ENCODE results near the gene EZR. TPM values are rescaled to one million over a fixed set of nuclear protein-coding genes. Genes with fewer than 3 reads are reported as not detected.

Gene EZR
- total and polyA plus RNA-seq, 4 experiments from 2014 or later, result 260 to 277 (median 266) TPM

- no peak overlapping the region for H3K27ac ChIP-seq (ENCODE audit: low read depth, low read length)
- H3K36me3 Mint-ChIP-seq, result peaks cover 18 to 36% of the 10 kb centered on the region in 2 donors
- DNase-seq, result no peak
- H3K27ac Mint-ChIP-seq, result peak overlapping the region in 6 of 7 donors; percentile 55 to 96 (median 84)
- peaks cover 0 to 1% (median 0%) of the 10 kb centered on the region in 8 donors for H3K9me3 Mint-ChIP-seq
- no peaks in the 10 kb centered on the region for H3K27me3 Mint-ChIP-seq
- H3K27me3 ChIP-seq (ENCODE audit: insufficient read depth, low read length), result no peaks in the 10 kb centered on the region
- H3K9me3 ChIP-seq (ENCODE audit: control insufficient read depth in 1 of 2, low read length in 2 of 2), result no peaks in the 10 kb centered on the region
- H3K4me3 Mint-ChIP-seq, result peak overlapping the region in 7 of 8 donors; percentile 12 to 71 (median 59)
- ChIA-PET CTCF (ENCODE audit: partially characterized antibody) (interaction anchor here (2.5 to 2.8 kb wide), 2 partner anchors 10 to 12 kb away, joined by 6 to 9 read pairs; no protein-coding TSS in a partner anchor), POLR2A (ENCODE audit: partially characterized antibody) (interaction anchor here (1.1 to 10.6 kb wide), 6 partner anchors 9 to 70 kb away, joined by 3 to 119 read pairs (median 6); partner anchors contain the start of gene EZR)
- H3K36me3 ChIP-seq (ENCODE audit: insufficient read depth, low read length), result no peaks in the 10 kb centered on the region
- H3K4me3 ChIP-seq (ENCODE audit: low read length in 2 of 2), result no peak overlapping the region
- intact Hi-C loops (cut with micrococcal nuclease), result loop anchor here (10.0 kb wide), 1 partner anchor 336 kb away; no protein-coding TSS in a partner anchor
- peaks cover 96% of the 10 kb centered on the region for H3K4me1 ChIP-seq (ENCODE audit: insufficient read depth, low read length)
- peaks cover 68 to 96% (median 83%) of the 10 kb centered on the region in 4 donors for H3K4me1 Mint-ChIP-seq
Measured at GRCh38 chr6:158799051-158799792, 19.9 kb downstream of the EZR start.

DNA sequence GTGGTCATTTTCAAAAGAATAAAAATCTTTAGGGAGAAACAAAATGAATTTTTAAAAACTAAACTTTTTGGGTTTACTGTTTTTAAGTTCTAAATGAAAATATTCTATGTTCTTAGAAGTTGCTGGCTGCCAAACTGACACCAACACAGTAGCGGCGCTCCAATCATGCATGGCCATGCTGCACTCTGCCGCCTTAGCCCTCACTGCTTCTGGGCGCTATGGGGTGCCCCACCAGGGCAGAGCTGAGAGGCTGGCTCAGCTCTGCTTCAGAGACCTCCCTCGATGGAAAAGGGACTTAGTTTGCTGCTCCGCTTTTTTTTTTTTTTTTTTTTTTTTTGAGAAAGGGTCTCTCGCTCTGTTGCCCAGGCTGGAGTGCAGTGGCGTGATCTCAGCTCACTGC, 20.9 kb downstream of the EZR start:
- Histone ChIP-seq H3K4me3 (ENCODE audit: low read length in 2 of 2) (no peak overlapping the region), H3K27ac (ENCODE audit: low read depth, low read length) (no peak overlapping the region), H3K9me3 (ENCODE audit: control insufficient read depth in 1 of 2, low read length in 2 of 2) (no peaks in the 10 kb centered on the region), H3K27me3 (ENCODE audit: insufficient read depth, low read length) (no peaks in the 10 kb centered on the region), H3K4me1 (ENCODE audit: insufficient read depth, low read length) (peaks cover 98% of the 10 kb centered on the region), H3K36me3 (ENCODE audit: insufficient read depth, low read length) (no peaks in the 10 kb centered on the region)
- intact Hi-C loops (cut with micrococcal nuclease), result loop anchor here (10.0 kb wide), 1 partner anchor 336 kb away; no protein-coding TSS in a partner anchor
- CTCF ChIA-PET (ENCODE audit: partially characterized antibody), result interaction anchor here (0.6 to 2.8 kb wide), 3 partner anchors 9 to 175 kb away, joined by 3 to 9 read pairs (median 3); no protein-coding TSS in a partner anchor
- Mint-ChIP-seq H3K4me1 (peaks cover 67 to 96% (median 84%) of the 10 kb centered on the region in 4 donors), H3K9me3 (peaks cover 0 to 1% (median 0%) of the 10 kb centered on the region in 8 donors), H3K36me3 (peaks cover 18 to 37% of the 10 kb centered on the region in 2 donors), H3K27ac (peak overlapping the region in 5 of 7 donors; percentile 36 to 96 (median 68)), H3K27me3 (no peaks in the 10 kb centered on the region), H3K4me3 (peak overlapping the region in 4 of 8 donors; percentile 34 to 73 (median 36))
- POLR2A ChIA-PET (ENCODE audit: partially characterized antibody), result interaction anchor here (0.6 to 10.6 kb wide), 7 partner anchors 9 to 71 kb away, joined by 3 to 119 read pairs (median 5); partner anchors contain the start of gene EZR
- DNase-seq, result no peak

DNA sequence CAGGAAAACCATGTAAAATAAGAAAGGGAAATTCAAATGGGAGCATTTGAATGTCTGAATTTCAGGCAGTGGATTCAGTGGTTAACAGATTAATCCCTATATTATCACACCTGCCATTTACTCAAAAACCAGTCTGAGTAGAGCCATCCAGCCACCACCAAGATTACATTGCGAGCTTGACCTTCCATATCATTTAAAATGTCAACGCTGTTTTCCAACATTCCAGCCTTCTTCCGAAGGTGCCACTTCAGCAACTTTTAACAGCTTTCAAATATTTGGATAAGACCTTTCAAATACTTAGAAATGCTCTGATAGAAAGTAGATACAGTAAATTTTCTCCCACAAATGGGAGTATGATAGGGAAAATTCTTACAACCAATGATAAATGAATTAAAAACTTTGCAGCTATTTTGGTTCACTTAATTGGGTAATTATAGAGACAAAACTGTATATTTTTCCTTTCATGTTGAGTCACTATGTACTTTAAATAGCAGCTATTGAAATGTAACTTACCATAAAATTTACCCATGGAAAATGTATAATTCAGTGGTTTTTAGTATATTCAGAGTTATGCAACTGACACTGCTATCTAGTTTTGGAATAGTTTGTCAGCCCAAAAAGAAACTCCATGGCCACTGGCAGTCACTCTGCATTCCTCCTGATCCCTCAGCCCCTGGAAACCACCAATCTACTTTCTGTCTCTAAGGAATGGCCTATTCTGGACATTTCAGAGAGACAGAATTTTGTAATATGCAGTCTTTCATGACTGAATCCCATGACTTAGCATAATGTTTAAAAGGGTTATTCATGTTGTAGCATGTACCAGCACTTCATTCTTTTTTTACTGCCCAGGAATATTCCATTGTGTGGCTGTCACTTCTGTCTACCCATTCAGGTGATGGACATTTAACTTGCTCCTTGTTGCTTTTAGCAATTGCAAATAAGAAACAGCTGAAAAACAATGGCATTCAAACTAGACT, 21.5 kb downstream of the EZR start:
- Histone ChIP-seq H3K27ac (ENCODE audit: low read depth, low read length) (no peak overlapping the region), H3K4me1 (ENCODE audit: insufficient read depth, low read length) (peaks cover 98% of the 10 kb centered on the region), H3K9me3 (ENCODE audit: control insufficient read depth in 1 of 2, low read length in 2 of 2) (no peaks in the 10 kb centered on the region), H3K36me3 (ENCODE audit: insufficient read depth, low read length) (no peaks in the 10 kb centered on the region), H3K4me3 (ENCODE audit: low read length in 2 of 2) (no peak overlapping the region), H3K27me3 (ENCODE audit: insufficient read depth, low read length) (no peaks in the 10 kb centered on the region)
- DNase-seq, result no peak
- peaks cover 67 to 96% (median 84%) of the 10 kb centered on the region in 4 donors for H3K4me1 Mint-ChIP-seq
- ChIA-PET CTCF (ENCODE audit: partially characterized antibody) (interaction anchor here (0.6 to 2.8 kb wide), 3 partner anchors 8 to 176 kb away, joined by 3 to 9 read pairs (median 3); no protein-coding TSS in a partner anchor), POLR2A (ENCODE audit: partially characterized antibody) (interaction anchor here (0.6 to 10.6 kb wide), 8 partner anchors 8 to 72 kb away, joined by 3 to 119 read pairs (median 6); partner anchors contain the start of gene EZR)
- H3K9me3 Mint-ChIP-seq, result peaks cover 0 to 1% (median 0%) of the 10 kb centered on the region in 8 donors
- peaks cover 18 to 40% of the 10 kb centered on the region in 2 donors for H3K36me3 Mint-ChIP-seq
- peak overlapping the region; percentile 22 to 96 (median 49) for H3K27ac Mint-ChIP-seq
- intact Hi-C loops (cut with micrococcal nuclease), result loop anchor here (10.0 kb wide), 1 partner anchor 337 kb away; no protein-coding TSS in a partner anchor
- H3K27me3 Mint-ChIP-seq, result no peaks in the 10 kb centered on the region
- H3K4me3 Mint-ChIP-seq, result peak overlapping the region in 5 of 8 donors; percentile 5 to 73 (median 39)

- peaks cover 13 to 33% of the 10 kb centered on the region in 2 donors for H3K36me3 Mint-ChIP-seq
- H3K9me3 ChIP-seq (ENCODE audit: control insufficient read depth in 1 of 2, low read length in 2 of 2), result no peaks in the 10 kb centered on the region
- ChIA-PET POLR2A (ENCODE audit: partially characterized antibody) (interaction anchor here (1.6 to 10.6 kb wide), 3 partner anchors 12 to 72 kb away, joined by 7 to 119 read pairs (median 47); no protein-coding TSS in a partner anchor), CTCF (ENCODE audit: partially characterized antibody) (interaction anchor here (0.6 to 9.1 kb wide), 4 partner anchors 12 to 176 kb away, joined by 3 to 108 read pairs (median 4); no protein-coding TSS in a partner anchor)
- intact Hi-C loops (cut with micrococcal nuclease), result loop anchor here (10.0 kb wide), 1 partner anchor 338 kb away; no protein-coding TSS in a partner anchor
- no peaks in the 10 kb centered on the region for H3K27me3 Mint-ChIP-seq
- H3K36me3 ChIP-seq (ENCODE audit: insufficient read depth, low read length), result no peaks in the 10 kb centered on the region
- no peak overlapping the region for H3K4me3 ChIP-seq (ENCODE audit: low read length in 2 of 2)
- H3K9me3 Mint-ChIP-seq, result peaks cover 0 to 1% (median 0%) of the 10 kb centered on the region in 8 donors
- peaks cover 61 to 90% (median 79%) of the 10 kb centered on the region in 4 donors for H3K4me1 Mint-ChIP-seq
- H3K27me3 ChIP-seq (ENCODE audit: insufficient read depth, low read length), result no peaks in the 10 kb centered on the region
- H3K27ac Mint-ChIP-seq, result peak overlapping the region; percentile 51 to 96 (median 82)
- peak overlapping the region in 6 of 8 donors; percentile 5 to 73 (median 57) for H3K4me3 Mint-ChIP-seq
- peaks cover 98% of the 10 kb centered on the region for H3K4me1 ChIP-seq (ENCODE audit: insufficient read depth, low read length)
- peak overlapping the region; percentile 20 for H3K27ac ChIP-seq (ENCODE audit: low read depth, low read length)
- DNase-seq, result no peak
Measured at GRCh38 chr6:158796353-158796752, 22.8 kb downstream of the EZR start.

GRCh38 chr6:158795516-158795915, 23.7 kb downstream of the EZR start:
- H3K4me1 ChIP-seq (ENCODE audit: insufficient read depth, low read length), result peaks cover 98% of the 10 kb centered on the region
- Mint-ChIP-seq H3K36me3 (peaks cover 13 to 37% of the 10 kb centered on the region in 2 donors), H3K4me1 (peaks cover 65 to 92% (median 80%) of the 10 kb centered on the region in 4 donors), H3K4me3 (peak overlapping the region in 6 of 8 donors; percentile 8 to 70 (median 49)), H3K27ac (peak overlapping the region; percentile 46 to 96 (median 75)), H3K9me3 (peaks cover 0 to 1% (median 0%) of the 10 kb centered on the region in 8 donors), H3K27me3 (no peaks in the 10 kb centered on the region)
- POLR2A ChIA-PET (ENCODE audit: partially characterized antibody), result interaction anchor here (1.0 to 10.6 kb wide), 6 partner anchors 8 to 116 kb away, joined by 3 to 119 read pairs (median 6); no protein-coding TSS in a partner anchor
- CTCF ChIA-PET (ENCODE audit: partially characterized antibody), result interaction anchor here (0.7 to 9.1 kb wide), 6 partner anchors 13 to 177 kb away, joined by 3 to 108 read pairs (median 4); no protein-coding TSS in a partner anchor
- H3K4me3 ChIP-seq (ENCODE audit: low read length in 2 of 2), result no peak overlapping the region
- no peak for DNase-seq
- no peaks in the 10 kb centered on the region for H3K36me3 ChIP-seq (ENCODE audit: insufficient read depth, low read length)
- H3K27ac ChIP-seq (ENCODE audit: low read depth, low read length), result peak overlapping the region; percentile 20
- H3K9me3 ChIP-seq (ENCODE audit: control insufficient read depth in 1 of 2, low read length in 2 of 2), result no peaks in the 10 kb centered on the region
- intact Hi-C loops (cut with micrococcal nuclease), result loop anchor here (10.0 kb wide), 1 partner anchor 339 kb away; no protein-coding TSS in a partner anchor
- H3K27me3 ChIP-seq (ENCODE audit: insufficient read depth, low read length), result no peaks in the 10 kb centered on the region

GRCh38 chr6:158793432-158793831, 25.7 kb downstream of the EZR start:
- H3K4me3 Mint-ChIP-seq, result peak overlapping the region in 4 of 8 donors; percentile 19 to 67 (median 36)
- Histone ChIP-seq H3K9me3 (ENCODE audit: control insufficient read depth in 1 of 2, low read length in 2 of 2) (no peaks in the 10 kb centered on the region), H3K4me1 (ENCODE audit: insufficient read depth, low read length) (peaks cover 97% of the 10 kb centered on the region), H3K27ac (ENCODE audit: low read depth, low read length) (no peak overlapping the region), H3K27me3 (ENCODE audit: insufficient read depth, low read length) (no peaks in the 10 kb centered on the region), H3K4me3 (ENCODE audit: low read length in 2 of 2) (no peak overlapping the region), H3K36me3 (ENCODE audit: insufficient read depth, low read length) (no peaks in the 10 kb centered on the region)
- peaks cover 23 to 42% of the 10 kb centered on the region in 2 donors for H3K36me3 Mint-ChIP-seq
- peak overlapping the region; percentile 3 to 90 (median 77) for H3K27ac Mint-ChIP-seq
- ChIA-PET POLR2A (ENCODE audit: partially characterized antibody) (interaction anchor here (0.9 to 6.2 kb wide), 9 partner anchors 10 to 180 kb away, joined by 3 to 47 read pairs (median 4); no protein-coding TSS in a partner anchor), CTCF (ENCODE audit: partially characterized antibody) (interaction anchor here (0.6 to 9.1 kb wide), 25 partner anchors 9 to 341 kb away, joined by 3 to 108 read pairs (median 6); partner anchors contain the start of gene RSPH3)
- peaks cover 0 to 1% (median 0%) of the 10 kb centered on the region in 8 donors for H3K9me3 Mint-ChIP-seq
- peaks cover 66 to 91% (median 81%) of the 10 kb centered on the region in 4 donors for H3K4me1 Mint-ChIP-seq
- peak in 3 of 5 donors; percentile 44 to 53 (median 46) for DNase-seq
- H3K27me3 Mint-ChIP-seq, result no peaks in the 10 kb centered on the region
- intact Hi-C loops (cut with micrococcal nuclease), result loop anchor here (1.0 to 10.0 kb wide), 7 partner anchors 17 to 341 kb away; no protein-coding TSS in a partner anchor
